HG03097 (cell line): ENCODE results near the gene KRT36.

Source experiments
- ATAC-seq: cut with Tn5 transposase; IDR thresholded peaks from one replicate; pipeline ENCODE4 v1.9.1; 2021; ENCODE audit not compliant: unreplicated experiment, low FRiP score

KRT36 gene

DNA sequence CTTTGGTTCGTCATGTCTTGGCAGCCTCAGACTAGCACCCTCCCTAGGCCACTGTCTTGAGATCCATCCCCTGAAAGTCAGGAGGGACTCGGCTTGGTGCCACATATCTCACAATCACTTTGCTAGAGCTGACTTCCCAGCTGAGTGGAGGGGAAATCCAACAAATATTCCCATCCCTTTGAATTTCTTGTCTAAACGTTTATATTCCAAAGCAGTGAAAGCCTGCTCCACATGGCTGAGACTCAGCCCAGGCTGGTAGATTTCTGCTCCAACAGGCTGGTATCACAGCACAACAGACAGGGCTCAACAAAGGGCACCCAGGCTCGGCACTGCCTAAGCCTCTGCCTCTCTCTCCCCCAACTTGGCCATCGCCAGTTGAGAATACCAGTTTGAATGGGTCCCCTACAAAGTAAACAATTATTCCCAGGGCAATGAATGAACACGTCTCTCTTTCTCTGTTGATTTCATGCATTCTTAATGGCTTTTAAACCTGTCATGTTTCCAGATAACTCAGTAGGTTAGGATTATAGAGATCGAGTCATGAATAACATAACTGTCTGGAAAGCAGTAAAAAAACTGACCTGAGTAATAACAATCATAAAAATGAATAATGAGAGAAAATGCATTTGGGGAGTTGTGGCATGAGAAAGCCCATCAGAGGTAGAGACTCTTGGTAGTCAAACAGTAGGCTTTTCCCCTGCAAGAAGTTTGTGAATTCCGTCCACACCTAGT is 14.7 kb upstream of the KRT36 start:
- no peak for ATAC-seq

- no peak for ATAC-seq
Measured at GRCh38 chr17:41503202-41503601, 13.5 kb upstream of the KRT36 start.

GRCh38 chr17:41500131-41500911 is 10.6 kb upstream of the KRT36 start:
- ATAC-seq: no peak

- ATAC-seq: no peak
Measured at GRCh38 chr17:41499714-41500113, 10.0 kb upstream of the KRT36 start.

DNA sequence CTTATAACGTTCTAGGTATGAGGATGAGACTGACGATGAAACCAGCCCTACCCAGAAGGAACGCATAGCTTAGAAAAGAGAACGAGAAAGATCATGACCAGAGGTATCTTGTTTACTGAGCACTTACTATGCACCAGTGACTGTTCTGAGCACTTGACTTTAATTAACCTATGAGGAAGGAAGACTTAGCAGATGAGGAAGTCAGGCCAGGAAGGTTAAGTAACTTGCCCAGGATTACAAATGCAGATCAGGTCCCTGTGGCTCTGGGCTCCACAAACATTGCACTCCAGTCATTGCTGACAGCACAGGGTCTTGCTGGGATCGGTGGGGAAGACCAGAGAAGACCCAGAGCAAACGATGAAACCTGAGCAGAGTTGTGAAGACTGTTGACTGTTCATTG is 8.6 kb upstream of the KRT36 start:
- no peak for ATAC-seq

DNA sequence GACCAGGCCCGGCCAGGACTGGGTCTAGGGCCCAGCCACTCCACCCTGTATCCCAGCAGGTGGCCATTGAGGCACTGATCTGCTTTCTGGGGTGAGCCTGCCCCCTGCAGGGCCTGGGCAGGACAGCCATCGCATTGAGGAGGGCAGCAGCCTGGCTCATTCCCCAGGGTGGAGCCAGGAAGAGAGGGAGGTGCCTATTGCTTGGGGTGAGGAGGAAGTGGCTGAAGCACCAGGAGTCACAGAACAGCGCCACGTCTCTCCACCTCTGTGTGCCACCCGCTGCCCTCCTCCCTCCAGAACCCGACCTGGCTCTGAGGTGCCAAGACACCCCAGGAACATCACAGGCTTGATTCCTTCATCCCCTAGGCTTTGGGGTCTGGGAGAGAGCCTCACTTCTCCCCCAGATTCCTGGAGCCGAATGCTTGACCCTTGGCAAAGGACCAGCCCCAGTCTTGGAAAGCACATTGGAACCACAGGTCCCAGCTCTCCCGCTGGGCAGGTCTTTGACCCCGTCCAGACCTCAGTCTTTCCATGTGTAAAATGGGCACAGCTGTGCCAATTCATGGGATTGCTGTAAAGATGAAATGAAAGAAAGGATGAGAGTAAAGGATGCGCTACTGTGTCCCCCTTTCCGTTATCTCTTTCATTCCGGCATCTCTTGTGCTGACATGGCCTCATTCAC is 7.2 kb upstream of the KRT36 start:
- peak; percentile 76 for ATAC-seq

DNA sequence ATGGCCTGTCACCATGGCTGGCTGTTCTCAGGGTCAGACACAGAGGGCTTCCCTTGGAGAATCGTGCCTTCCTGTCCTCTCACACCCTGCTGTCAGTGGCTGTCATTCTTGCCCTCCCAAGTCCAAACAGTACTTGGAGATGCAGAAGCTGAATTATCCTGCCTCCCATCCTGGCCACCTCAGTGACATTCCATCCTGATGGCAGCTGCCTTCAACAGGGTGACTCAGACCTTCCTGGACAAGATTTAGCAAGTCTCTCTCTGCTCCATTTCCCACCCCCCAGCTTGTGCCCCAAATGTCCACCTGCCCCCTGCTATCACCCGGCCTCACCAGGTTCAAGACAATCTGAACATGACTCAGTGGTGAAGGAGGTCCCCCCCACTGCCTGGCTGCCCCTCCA is 4.8 kb upstream of the KRT36 start:
- no peak for ATAC-seq

DNA sequence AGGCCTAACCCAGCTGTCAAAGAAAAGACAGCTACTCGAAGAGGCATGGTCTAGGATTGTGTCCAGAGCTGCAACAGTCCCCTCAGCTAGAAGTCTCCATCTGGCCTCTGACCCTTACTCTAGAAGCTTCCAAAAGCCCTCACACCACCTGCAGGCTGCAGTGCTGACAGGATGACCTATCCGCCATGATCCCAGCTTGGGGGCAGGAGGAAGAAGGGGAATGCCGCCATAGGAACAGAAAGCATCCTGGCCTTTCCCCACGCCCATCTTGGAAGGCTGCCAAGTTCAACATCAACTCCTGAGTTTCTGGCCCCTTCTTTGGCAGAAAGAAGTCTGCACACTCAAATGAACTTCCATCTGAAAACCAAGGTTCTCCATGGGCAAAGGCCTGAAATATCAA is 3.1 kb upstream of the KRT36 start:
- ATAC-seq: no peak

GRCh38 chr17:41492351-41492750 is 2.6 kb upstream of the KRT36 start:
- ATAC-seq: no peak

GRCh38 chr17:41491476-41491875 is 1.8 kb upstream of the KRT36 start:
- no peak for ATAC-seq

GRCh38 chr17:41490000-41490990 is 585 bp upstream of the KRT36 start:
- ATAC-seq: no peak

GRCh38 chr17:41486809-41487530 is 2.7 kb downstream of the KRT36 start:
- no peak for ATAC-seq

- ATAC-seq: no peak
Measured at GRCh38 chr17:41486316-41486715, 3.4 kb downstream of the KRT36 start.

- no peak for ATAC-seq
Measured at GRCh38 chr17:41484920-41485904, 4.5 kb downstream of the KRT36 start.

- ATAC-seq: no peak
Measured at GRCh38 chr17:41483991-41484826, 5.5 kb downstream of the KRT36 start.

- ATAC-seq: no peak
Measured at GRCh38 chr17:41483531-41483930, 6.2 kb downstream of the KRT36 start.

DNA sequence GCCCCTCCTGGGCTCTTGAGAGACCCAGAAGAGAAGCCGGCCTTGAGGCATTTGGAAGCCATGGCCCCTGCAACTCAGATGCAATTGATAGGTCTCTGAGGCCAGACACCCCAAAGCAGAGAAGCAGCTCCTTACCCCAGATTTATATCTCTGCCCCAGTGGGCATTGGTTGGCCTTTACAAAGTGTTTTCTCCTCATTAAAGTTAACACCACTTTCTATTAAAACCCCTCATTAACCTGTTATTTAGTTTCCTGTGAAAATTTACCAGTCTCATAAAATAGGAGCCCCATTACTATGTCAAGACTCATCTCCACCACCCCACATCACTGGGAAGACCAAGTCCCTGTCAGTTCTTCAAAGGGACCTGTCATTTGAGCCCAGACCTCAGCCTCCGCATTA is 8.7 kb downstream of the KRT36 start, which contains the start of gene KRT35:
Gene KRT35, minus strand, starts transcription at position 116 of the 400 bp plus-strand sequence. Its CDS starts 54 bp downstream, at position 62.
- ATAC-seq: no peak

GRCh38 chr17:41480581-41480980 is 9.1 kb downstream of the KRT36 start:
- ATAC-seq: no peak
